C4-2B (cell line): ENCODE data around the gene NCAPH2.

Experiments used
- ZFX ChIP-seq: fragments of 450-650 bp; IDR thresholded peaks from 2 replicates; pipeline ENCODE4 v1.6.1; 2017
- TF ChIP-seq, protein P1 (sequence below): fragments of 450-650 bp; conservative IDR thresholded peaks from 2 replicates; pipeline ENCODE4 v1.5.1; 2017; ENCODE audit warnings: mild to moderate bottlenecking

DNA sequence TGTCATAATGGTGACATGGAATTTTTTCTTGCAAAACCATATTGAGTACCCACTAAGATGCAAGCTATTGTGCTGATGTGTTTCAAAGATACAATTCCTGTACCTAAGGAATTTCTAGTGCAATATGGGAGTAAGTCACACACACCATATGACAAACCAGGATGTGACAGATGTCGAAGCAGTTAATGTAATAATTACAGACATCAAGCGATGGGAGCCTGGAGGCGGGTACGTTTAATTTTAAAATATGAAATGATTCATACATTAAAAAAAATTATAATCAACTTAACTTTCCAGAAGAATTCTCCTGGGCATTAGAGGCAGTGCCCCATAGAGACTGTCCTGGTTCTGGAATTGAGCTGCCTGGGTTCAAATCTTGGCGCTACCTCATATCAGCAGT is 48.7 kb downstream of the NCAPH2 start:
- TF ChIP-seq, protein P1, sequence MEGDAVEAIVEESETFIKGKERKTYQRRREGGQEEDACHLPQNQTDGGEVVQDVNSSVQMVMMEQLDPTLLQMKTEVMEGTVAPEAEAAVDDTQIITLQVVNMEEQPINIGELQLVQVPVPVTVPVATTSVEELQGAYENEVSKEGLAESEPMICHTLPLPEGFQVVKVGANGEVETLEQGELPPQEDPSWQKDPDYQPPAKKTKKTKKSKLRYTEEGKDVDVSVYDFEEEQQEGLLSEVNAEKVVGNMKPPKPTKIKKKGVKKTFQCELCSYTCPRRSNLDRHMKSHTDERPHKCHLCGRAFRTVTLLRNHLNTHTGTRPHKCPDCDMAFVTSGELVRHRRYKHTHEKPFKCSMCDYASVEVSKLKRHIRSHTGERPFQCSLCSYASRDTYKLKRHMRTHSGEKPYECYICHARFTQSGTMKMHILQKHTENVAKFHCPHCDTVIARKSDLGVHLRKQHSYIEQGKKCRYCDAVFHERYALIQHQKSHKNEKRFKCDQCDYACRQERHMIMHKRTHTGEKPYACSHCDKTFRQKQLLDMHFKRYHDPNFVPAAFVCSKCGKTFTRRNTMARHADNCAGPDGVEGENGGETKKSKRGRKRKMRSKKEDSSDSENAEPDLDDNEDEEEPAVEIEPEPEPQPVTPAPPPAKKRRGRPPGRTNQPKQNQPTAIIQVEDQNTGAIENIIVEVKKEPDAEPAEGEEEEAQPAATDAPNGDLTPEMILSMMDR: no peak
- TF ChIP-seq ZFX: no peak
